IPS-18c (cell line): ENCODE data around the gene DHRS12.

ENCODE experiments used
- H3K4me3 ChIP-seq: 2 replicates; pipeline ENCODE4 v1.7.0; 2013; ENCODE audit warnings: low read depth, mild to moderate bottlenecking, low read length, moderate library complexity; ENCODE audit not compliant: insufficient read depth
- H3K9me3 ChIP-seq: one replicate; pipeline ENCODE4 v1.6.1; 2013; ENCODE audit warnings: mild to moderate bottlenecking, low read length, moderate library complexity; ENCODE audit not compliant: control insufficient read depth, insufficient read depth

DHRS12 gene

GRCh38 chr13:51772781-51773180 is 31.2 kb downstream of the DHRS12 start:
- Histone ChIP-seq H3K9me3 (no peaks in the 10 kb centered on the region), H3K4me3 (no peak overlapping the region)

DNA sequence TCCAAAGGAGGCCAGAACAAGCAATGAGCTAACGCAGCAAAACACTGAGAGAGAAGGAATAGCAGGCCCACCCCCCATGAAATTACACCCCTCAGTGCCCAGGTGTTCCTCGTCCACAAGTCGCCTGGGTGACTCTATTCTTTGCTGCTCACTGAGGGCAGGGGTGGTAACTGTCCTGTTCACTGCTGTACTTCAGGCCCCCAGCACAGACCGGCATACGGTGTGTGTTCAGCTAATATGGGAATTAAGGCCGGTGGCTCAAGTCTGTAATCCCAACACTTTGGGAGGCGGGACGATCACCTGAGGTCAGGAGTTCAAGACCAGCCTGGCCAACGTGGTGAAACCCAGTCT is 31.9 kb downstream of the DHRS12 start:
- Histone ChIP-seq H3K4me3 (no peak overlapping the region), H3K9me3 (no peaks in the 10 kb centered on the region)

DNA sequence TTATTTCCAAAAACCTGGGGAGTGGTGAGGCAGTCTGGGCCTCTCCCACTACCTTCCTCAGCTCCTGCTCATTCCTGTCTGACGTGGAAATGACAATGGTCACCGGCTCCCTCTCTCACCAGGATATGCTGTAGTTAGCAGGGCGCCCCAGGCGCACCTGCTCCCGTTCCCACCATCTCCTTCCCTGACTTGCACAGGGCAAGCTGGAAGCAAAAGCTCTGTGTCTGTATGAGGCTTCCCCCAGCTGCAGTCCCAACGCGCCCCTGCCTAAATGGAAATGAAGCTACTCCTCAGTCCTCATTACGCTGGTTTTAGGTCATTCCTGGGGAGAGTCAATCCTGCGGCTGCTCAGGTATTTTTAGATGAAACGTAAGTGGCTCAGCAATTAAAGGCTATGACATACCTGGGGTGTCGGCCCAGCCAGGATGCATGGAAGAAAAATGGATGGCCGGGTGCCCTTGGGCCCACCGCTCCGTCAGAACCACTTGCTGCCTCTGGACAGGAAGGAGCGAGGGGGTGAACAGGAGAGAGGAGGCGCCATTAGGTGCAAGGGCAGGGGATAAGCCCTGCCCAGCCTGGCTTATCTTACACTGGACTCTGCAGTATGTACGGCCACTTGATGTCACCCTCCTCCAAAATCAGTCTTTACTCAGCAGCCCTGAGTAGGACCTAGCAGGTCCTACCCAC is 32.4 kb downstream of the DHRS12 start:
- Histone ChIP-seq H3K9me3 (no peaks in the 10 kb centered on the region), H3K4me3 (no peak overlapping the region)

DNA sequence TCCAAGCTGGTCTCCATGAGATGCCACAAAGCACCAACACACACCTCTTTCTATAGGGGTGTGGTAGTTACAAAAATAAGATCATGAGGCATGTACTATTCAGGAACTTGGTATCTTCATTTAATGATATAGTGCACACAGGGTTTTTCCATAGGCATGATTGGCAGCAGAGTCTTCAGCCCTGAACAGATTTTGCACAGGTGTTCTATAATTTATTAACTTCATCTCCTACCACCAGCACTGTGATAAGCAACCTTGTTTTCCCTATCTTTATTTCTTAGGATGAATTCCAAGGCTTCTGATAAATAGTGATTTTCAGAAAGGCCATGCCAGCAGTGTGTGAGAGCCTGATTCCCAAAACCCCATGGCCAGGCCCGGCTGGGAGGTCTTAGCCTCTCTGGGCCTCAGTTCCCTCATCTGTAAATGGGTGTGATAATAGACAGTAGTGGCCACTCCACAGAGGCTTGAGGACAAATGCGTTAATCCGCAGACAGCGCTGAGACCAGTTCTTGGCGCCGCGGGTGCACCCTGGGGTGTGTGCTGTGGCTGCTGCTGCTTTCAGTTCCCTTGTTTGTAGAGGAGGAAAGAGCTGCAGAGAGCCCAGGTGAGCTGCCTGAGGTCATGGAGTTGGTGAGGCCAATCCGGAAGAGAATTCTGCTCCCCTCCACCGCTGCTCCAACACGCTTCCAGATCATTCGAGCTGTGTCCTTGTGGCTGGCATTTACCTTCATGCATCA is 33.1 kb downstream of the DHRS12 start:
- Histone ChIP-seq H3K4me3 (no peak overlapping the region), H3K9me3 (no peaks in the 10 kb centered on the region)

DNA sequence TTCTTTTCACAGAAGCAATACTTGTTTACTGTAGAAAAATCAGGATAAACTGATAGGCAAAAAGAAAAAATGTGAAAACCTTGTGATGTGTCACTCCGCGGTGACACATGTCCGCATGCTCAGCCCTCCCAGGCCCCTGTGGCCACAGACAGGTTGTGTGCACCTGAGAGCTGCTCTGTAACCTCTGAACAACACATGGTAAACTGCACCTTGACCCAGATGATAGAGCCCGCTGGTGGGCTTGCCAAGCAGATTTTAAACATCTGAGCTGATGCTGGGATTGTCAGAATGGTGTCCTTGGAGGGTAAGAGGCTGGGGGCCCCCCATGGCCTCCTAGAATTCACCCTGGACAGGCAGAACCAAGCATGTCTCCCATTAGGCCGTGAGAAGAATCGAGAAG is 33.8 kb downstream of the DHRS12 start:
- Histone ChIP-seq H3K4me3 (no peak overlapping the region), H3K9me3 (no peaks in the 10 kb centered on the region)

DNA sequence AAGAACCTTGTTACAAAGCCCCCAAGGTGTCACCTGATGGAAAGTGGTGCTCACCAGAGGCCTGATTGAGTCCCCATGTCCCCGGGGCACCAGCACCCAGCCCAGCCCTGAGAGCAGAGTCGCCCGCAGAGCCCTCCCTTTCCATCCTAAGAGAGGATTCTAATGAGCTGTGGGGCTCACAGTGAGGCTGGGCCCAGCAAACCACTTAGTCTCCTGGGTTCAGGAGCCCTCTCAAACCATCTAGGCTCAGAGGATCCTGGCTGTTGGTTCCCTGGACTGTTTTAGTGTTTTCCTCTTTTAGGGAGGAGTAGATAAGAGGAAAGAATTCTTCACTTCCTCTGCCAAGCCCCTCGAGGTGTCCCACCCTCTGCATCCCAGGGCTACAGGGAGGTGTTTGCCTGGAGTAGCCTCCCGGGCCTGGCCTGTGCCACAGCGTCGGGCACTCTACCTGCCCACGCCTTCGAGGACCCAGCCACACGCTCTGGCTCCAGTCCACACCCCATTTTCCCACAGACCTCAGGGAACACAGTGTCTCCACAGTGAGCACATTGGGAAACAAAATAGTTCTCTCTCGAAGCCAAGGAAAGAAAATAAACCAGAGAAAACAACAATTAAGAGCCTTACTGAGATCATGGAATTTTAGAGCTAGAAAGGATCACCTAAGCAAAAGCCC is 34.4 kb downstream of the DHRS12 start:
- H3K9me3 ChIP-seq, result no peaks in the 10 kb centered on the region
- H3K4me3 ChIP-seq, result no peak overlapping the region

DNA sequence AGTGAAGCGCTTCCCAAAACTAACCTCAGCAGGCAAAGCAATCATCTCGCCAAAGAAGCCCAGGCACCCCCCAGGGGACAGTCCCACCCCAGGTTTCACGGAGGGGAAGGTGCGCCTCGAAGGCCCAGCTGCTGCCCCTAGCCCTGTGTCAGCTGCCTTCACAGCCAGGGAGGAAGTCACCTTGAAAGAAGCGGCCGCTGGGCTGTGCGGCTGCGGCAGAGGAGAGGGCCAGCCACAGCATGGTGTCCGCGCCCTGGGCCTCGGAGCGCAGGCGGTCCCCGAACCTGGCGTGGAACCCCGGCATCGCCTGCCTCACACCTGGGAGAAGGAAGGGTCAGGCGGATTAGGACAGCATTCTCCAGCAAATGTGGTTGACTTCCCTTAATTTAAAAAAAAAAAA is 35.0 kb downstream of the DHRS12 start:
- no peaks in the 10 kb centered on the region for H3K9me3 ChIP-seq
- no peak overlapping the region for H3K4me3 ChIP-seq

DNA sequence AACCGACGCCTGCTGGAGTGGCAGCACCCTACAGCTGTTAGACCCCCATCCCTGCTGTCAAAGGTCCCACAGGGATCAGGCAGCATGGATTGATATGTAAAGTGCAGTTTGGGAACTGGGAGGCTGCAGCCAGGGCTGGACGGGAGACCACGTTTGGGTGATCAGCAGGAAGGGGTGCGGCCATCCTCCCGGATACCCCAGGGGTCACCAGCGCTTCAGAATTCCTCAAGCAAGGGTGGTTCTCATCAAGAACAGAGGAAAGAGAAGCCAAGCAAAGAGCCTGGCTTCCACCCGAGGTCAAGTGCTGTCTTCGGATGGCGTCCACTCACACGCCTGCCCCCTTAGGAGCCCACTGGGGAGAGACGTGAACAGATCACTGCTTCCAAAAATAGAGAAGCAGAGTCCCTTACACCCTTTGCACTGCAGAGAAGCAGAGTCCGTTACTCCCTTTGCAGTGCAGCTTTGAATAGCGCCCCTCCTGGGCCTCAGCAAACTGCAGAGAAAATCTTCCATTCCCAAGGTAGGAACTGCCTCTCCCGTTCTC is 35.5 kb downstream of the DHRS12 start:
- Histone ChIP-seq H3K4me3 (no peak overlapping the region), H3K9me3 (no peaks in the 10 kb centered on the region)

- no peaks in the 10 kb centered on the region for H3K9me3 ChIP-seq
- no peak overlapping the region for H3K4me3 ChIP-seq
These were observed 36.9 kb downstream of the DHRS12 start for GRCh38 chr13:51767100-51767499.

GRCh38 chr13:51765142-51765515 is 38.8 kb downstream of the DHRS12 start:
- Histone ChIP-seq H3K9me3 (no peaks in the 10 kb centered on the region), H3K4me3 (no peak overlapping the region)

GRCh38 chr13:51764184-51765141 is 39.5 kb downstream of the DHRS12 start:
- no peaks in the 10 kb centered on the region for H3K9me3 ChIP-seq
- no peak overlapping the region for H3K4me3 ChIP-seq

GRCh38 chr13:51763486-51763885 is 40.5 kb downstream of the DHRS12 start:
- no peak overlapping the region for H3K4me3 ChIP-seq
- H3K9me3 ChIP-seq, result no peaks in the 10 kb centered on the region

DNA sequence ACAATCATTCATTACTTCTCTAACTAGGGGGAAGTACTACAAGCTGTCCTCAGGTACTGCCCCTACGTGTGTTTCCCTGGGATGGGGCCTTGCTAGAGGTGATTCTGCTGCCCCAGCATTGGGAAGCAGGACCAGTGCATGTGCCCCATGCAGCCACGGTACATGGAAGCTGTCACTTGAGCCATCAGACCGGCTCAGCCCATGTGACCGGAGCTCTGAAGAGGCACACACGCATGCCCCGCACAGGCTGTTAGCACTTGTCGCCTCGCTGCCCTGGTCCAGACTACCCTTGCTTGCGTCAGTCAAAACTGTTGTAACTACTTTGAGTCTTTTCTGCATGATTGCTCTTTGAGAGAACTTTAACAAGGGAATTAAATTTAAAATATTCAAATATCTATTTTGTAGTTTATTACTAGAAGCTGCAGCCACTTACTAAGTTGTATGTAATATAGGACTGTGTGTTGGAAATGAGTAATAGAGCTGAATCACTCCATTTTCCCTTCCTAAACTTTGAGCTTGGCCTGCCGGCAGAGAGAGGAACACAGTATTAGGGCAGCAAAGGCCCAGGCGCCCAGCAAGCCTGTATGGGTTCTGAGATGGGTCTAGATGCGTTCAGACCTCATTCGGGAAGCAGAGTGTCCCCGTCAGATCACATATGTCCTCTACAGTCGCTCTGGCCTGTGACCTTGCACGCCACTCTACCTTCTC is 42.2 kb downstream of the DHRS12 start:
- no peak overlapping the region for H3K4me3 ChIP-seq
- no peaks in the 10 kb centered on the region for H3K9me3 ChIP-seq

GRCh38 chr13:51760592-51760991 is 43.4 kb downstream of the DHRS12 start:
- H3K9me3 ChIP-seq, result no peaks in the 10 kb centered on the region
- no peak overlapping the region for H3K4me3 ChIP-seq

DNA sequence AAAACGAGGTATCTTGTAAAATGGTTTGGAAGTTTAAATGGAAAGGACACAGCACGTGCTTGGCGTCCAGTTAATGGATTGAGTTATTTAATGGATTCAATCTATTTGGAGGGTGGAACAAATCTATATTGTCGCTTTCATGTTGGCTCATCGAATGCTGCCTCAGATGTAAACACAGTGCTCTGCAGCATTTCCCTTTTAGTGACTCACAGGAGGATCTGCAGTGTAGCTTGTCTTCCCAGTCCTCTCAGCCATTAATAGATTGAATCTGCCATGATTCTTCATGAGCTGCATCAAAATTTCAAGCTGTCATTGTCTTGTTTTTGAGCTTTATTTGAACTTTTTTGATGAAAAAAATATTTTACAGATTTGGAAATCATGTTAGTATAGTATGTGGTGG is 44.7 kb downstream of the DHRS12 start:
- Histone ChIP-seq H3K9me3 (no peaks in the 10 kb centered on the region), H3K4me3 (no peak overlapping the region)

GRCh38 chr13:51758691-51759090 is 45.3 kb downstream of the DHRS12 start:
- H3K4me3 ChIP-seq, result no peak overlapping the region
- no peaks in the 10 kb centered on the region for H3K9me3 ChIP-seq

DNA sequence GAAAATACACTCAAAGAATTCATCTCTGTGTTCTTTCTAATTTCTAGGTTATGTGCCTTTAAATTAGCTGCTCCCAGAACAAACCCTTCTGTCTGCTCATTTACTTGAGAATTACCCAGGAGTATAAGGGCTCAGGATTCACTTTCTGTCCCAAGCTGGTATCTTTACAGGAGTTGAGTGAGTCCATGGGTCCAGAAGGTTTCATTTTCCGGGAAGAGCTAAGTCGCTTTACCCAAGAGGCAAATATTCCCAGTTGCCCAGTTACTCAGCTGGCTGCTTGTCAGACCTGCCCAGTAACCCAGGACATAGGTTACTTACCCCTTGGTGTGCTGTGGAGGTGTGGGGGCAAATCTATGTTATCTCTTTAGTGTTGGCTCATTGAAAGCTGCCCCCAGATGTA is 47.3 kb downstream of the DHRS12 start:
- no peak overlapping the region for H3K4me3 ChIP-seq

More for the DNA sequence above, 47.3 kb downstream of the DHRS12 start:
- no peaks in the 10 kb centered on the region for H3K9me3 ChIP-seq
